WTC11 (cell line): ENCODE data around the gene LAMA3. TPM values are rescaled to one million over a fixed set of nuclear protein-coding genes. Genes with fewer than 3 reads are reported as not detected.

Experiments used
- ATAC-seq: fragments of 200-7000 bp; cut with Tn5 transposase; 2 replicates; pipeline ENCODE4 v1.10.0; 2021; ENCODE audit warnings: mild to moderate bottlenecking, moderate library complexity
- CTCF ChIA-PET: fragments of 300-600 bp; sonication (Branson Sonifier 250); formaldehyde crosslinking; loops from one replicate; lab custom pipeline; 2021; ENCODE audit warnings: antibody characterized with exemption; lab: Charles Lee
- POLR2A ChIA-PET: fragments of 350-600 bp; sonication (Branson Sonifier 250); formaldehyde crosslinking; loops from one replicate; lab custom pipeline; 2021; ENCODE audit warnings: antibody characterized with exemption; lab: Charles Lee
- DNase-seq: peaks from one replicate; pipeline ENCODE4 v3.0.0; 2021; ENCODE audit warnings: low spot score
- H3K27ac Mint-ChIP-seq: 2 replicates; pipeline ENCODE4 v1.8.0; 2021; ENCODE audit warnings: mixed read lengths
- H3K27me3 Mint-ChIP-seq: 2 replicates; pipeline ENCODE4 v1.8.0; 2021; ENCODE audit warnings: low read depth, mild to moderate bottlenecking, moderate library complexity, mixed read lengths
- H3K36me3 Mint-ChIP-seq: 2 replicates; pipeline ENCODE4 v1.8.0; 2021; ENCODE audit warnings: mixed read lengths
- H3K4me1 Mint-ChIP-seq: 2 replicates; pipeline ENCODE4 v1.8.0; 2022; ENCODE audit warnings: mixed read lengths
- H3K4me3 Mint-ChIP-seq: 2 replicates; pipeline ENCODE4 v1.8.0; 2021; ENCODE audit warnings: mild to moderate bottlenecking, moderate library complexity, mixed read lengths
- H3K9me3 Mint-ChIP-seq: 2 replicates; pipeline ENCODE4 v1.8.0; 2021; ENCODE audit warnings: mixed read lengths
- CBFB ChIP-seq: sonication (generic); formaldehyde crosslinking; IDR thresholded peaks from 2 replicates; pipeline ENCODE4 v1.8.1; 2022; ENCODE audit warnings: mild to moderate bottlenecking, low read depth, missing genetic modification reagents
- E2F1 ChIP-seq: sonication (generic); formaldehyde crosslinking; IDR thresholded peaks from 2 replicates; pipeline ENCODE4 v1.8.0; 2022; ENCODE audit warnings: mild to moderate bottlenecking, missing genetic modification reagents
- ELF4 ChIP-seq: sonication (generic); formaldehyde crosslinking; IDR thresholded peaks from 2 replicates; pipeline ENCODE4 v1.8.1; 2022; ENCODE audit warnings: low read depth, mild to moderate bottlenecking, moderate library complexity, missing genetic modification reagents
- EMX1 ChIP-seq: fragments of 250-450 bp; sonication (Bioruptor Pico); IDR thresholded peaks from 2 replicates; pipeline ENCODE4 v1.8.0; 2021; ENCODE audit warnings: mild to moderate bottlenecking
- ETV6 ChIP-seq: sonication (generic); formaldehyde crosslinking; IDR thresholded peaks from 2 replicates; pipeline ENCODE4 v1.8.1; 2022; ENCODE audit warnings: mild to moderate bottlenecking, missing genetic modification reagents
- FOXP1 ChIP-seq: sonication (generic); formaldehyde crosslinking; IDR thresholded peaks from 2 replicates; pipeline ENCODE4 v1.8.0; 2022; ENCODE audit warnings: missing genetic modification reagents, mild to moderate bottlenecking, moderate library complexity, borderline replicate concordance
- GRHL2 ChIP-seq: fragments of 250-450 bp; sonication (Bioruptor Pico); IDR thresholded peaks from 2 replicates; pipeline ENCODE4 v1.8.0; 2022; ENCODE audit warnings: mild to moderate bottlenecking, moderate library complexity; ENCODE audit not compliant: insufficient replicate concordance, severe bottlenecking
- MXD4 ChIP-seq: fragments of 250-450 bp; sonication (Bioruptor Pico); IDR thresholded peaks from 2 replicates; pipeline ENCODE4 v1.8.0; 2021; ENCODE audit warnings: mild to moderate bottlenecking, moderate library complexity, borderline replicate concordance
- NFATC4 ChIP-seq: fragments of 250-450 bp; sonication (Bioruptor Pico); IDR thresholded peaks from 2 replicates; pipeline ENCODE4 v1.9.0; 2021; ENCODE audit warnings: mild to moderate bottlenecking
- NR1H2 ChIP-seq: sonication (generic); formaldehyde crosslinking; IDR thresholded peaks from 2 replicates; pipeline ENCODE4 v1.9.0; 2021; ENCODE audit warnings: mild to moderate bottlenecking, moderate library complexity, missing genetic modification reagents
- OVOL2 ChIP-seq: fragments of 250-450 bp; sonication (Bioruptor Pico); IDR thresholded peaks from 2 replicates; pipeline ENCODE4 v1.9.0; 2021; ENCODE audit warnings: mild to moderate bottlenecking, borderline replicate concordance
- TCF7 ChIP-seq: sonication (generic); formaldehyde crosslinking; IDR thresholded peaks from 2 replicates; pipeline ENCODE4 v1.8.0; 2022; ENCODE audit warnings: mild to moderate bottlenecking, low read depth, missing genetic modification reagents, moderate library complexity
- TEAD4 ChIP-seq: sonication (generic); formaldehyde crosslinking; IDR thresholded peaks from 2 replicates; pipeline ENCODE4 v1.8.0; 2022; ENCODE audit warnings: mild to moderate bottlenecking, missing genetic modification reagents
- TP53 ChIP-seq: sonication (generic); formaldehyde crosslinking; IDR thresholded peaks from 2 replicates; pipeline ENCODE4 v1.8.1; 2023; ENCODE audit warnings: mild to moderate bottlenecking, missing genetic modification reagents
- ZNF232 ChIP-seq: sonication (generic); formaldehyde crosslinking; IDR thresholded peaks from 2 replicates; pipeline ENCODE4 v1.8.0; 2022; ENCODE audit warnings: mild to moderate bottlenecking, missing genetic modification reagents
- ZNF396 ChIP-seq: fragments of 250-450 bp; sonication (Bioruptor Pico); IDR thresholded peaks from 2 replicates; pipeline ENCODE4 v1.8.0; 2021; ENCODE audit warnings: mild to moderate bottlenecking, moderate library complexity, borderline replicate concordance
- ZNF425 ChIP-seq: fragments of 250-450 bp; sonication (Bioruptor Pico); conservative IDR thresholded peaks from 2 replicates; pipeline ENCODE4 v1.9.0; 2021; ENCODE audit warnings: mild to moderate bottlenecking
- ZNF671 ChIP-seq: fragments of 250-450 bp; sonication (Bioruptor Pico); IDR thresholded peaks from 2 replicates; pipeline ENCODE4 v1.8.0; 2021; ENCODE audit warnings: mild to moderate bottlenecking
- total RNA-seq: library from RNA; stranded (reverse); gene quantifications from 3 replicates; pipeline ENCODE4 v1.2.3, GENCODE V29; 2021
- TF ChIP-seq, protein P1 (sequence below): sonication (generic); formaldehyde crosslinking; conservative IDR thresholded peaks from 2 replicates; pipeline ENCODE4 v1.8.1; 2022; ENCODE audit warnings: mild to moderate bottlenecking, missing genetic modification reagents
- TF ChIP-seq, protein P2 (sequence below): sonication (generic); formaldehyde crosslinking; IDR thresholded peaks from 2 replicates; pipeline ENCODE4 v1.8.1; 2022; ENCODE audit warnings: low read depth, missing genetic modification reagents, borderline replicate concordance
- TF ChIP-seq, protein P3 (sequence below): sonication (generic); formaldehyde crosslinking; IDR thresholded peaks from 2 replicates; pipeline ENCODE4 v1.8.1; 2023; ENCODE audit warnings: mild to moderate bottlenecking, missing genetic modification reagents

Gene LAMA3
- total RNA-seq, 1 experiment from 2014 or later, result 0.83 TPM

- TF ChIP-seq, protein P1, sequence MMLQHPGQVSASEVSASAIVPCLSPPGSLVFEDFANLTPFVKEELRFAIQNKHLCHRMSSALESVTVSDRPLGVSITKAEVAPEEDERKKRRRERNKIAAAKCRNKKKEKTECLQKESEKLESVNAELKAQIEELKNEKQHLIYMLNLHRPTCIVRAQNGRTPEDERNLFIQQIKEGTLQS (CRISPR knock-in tag), result no peak
Measured at GRCh38 chr18:23878336-23878900, 189.2 kb downstream of the LAMA3 start (continued).

DNA sequence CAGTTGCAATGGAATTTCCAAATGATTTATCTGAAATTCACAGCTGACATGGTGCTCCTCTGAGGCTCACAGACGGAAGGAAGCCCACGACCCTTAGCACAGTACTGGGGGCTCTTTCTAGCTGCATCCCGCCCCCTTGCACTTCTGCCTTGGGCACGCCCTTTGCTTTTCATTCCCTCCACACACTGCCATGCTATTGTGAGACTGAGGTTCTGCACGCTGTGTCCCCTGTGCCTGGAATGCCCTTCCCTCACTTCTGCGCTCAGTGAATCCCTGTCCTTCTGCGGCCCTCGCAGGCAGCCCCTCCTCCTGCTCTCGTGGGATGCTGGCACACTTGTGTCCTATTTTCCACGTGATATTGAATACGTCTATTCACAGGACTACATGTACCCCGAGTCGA, 189.9 kb downstream of the LAMA3 start:
- peaks cover 25% of the 10 kb centered on the region for H3K4me1 Mint-ChIP-seq

DNA sequence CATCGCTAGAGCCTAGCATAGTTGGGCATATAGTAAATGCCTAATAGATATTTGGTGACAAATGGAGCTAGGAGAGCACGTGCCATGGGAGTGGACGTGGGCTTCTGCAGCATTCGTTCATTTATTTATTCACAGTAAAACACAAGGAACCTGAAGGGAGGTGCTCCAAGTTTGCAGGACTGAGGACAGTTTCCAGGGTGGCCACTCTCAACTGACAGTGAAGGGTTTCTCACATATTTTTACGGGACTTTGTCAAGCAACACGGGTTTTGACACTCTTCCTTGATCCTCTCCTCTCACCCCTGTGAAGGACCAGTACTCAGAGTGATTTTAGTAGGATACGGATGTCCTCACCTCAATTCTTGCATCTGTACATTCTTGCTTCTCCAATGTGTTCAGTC, 190.3 kb downstream of the LAMA3 start:
- no peak overlapping the region for H3K27ac Mint-ChIP-seq
- H3K4me3 Mint-ChIP-seq, result no peak overlapping the region
- DNase-seq (no peak), ATAC-seq (no peak)
- H3K27me3 Mint-ChIP-seq, result no peaks in the 10 kb centered on the region; the same call in 1 of the 2 replicates
- H3K9me3 Mint-ChIP-seq, result no peaks in the 10 kb centered on the region
- POLR2A ChIA-PET, result no interaction called here
- H3K36me3 Mint-ChIP-seq, result no peaks in the 10 kb centered on the region
- CTCF ChIA-PET, result no interaction called here
- H3K4me1 Mint-ChIP-seq, result peaks cover 26% of the 10 kb centered on the region
- no peak for TF ChIP-seq EMX1 (CRISPR knock-in tag)

More for the DNA sequence above, 189.9 kb downstream of the LAMA3 start:
- Mint-ChIP-seq H3K27ac (no peak overlapping the region), H3K27me3 (no peaks in the 10 kb centered on the region; the same call in 1 of the 2 replicates), H3K4me3 (no peak overlapping the region), H3K9me3 (no peaks in the 10 kb centered on the region), H3K36me3 (no peaks in the 10 kb centered on the region)
- ChIA-PET CTCF (no interaction called here), POLR2A (no interaction called here)
- TF ChIP-seq, protein P2, sequence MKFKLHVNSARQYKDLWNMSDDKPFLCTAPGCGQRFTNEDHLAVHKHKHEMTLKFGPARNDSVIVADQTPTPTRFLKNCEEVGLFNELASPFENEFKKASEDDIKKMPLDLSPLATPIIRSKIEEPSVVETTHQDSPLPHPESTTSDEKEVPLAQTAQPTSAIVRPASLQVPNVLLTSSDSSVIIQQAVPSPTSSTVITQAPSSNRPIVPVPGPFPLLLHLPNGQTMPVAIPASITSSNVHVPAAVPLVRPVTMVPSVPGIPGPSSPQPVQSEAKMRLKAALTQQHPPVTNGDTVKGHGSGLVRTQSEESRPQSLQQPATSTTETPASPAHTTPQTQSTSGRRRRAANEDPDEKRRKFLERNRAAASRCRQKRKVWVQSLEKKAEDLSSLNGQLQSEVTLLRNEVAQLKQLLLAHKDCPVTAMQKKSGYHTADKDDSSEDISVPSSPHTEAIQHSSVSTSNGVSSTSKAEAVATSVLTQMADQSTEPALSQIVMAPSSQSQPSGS, result no peak
- no peak for TF ChIP-seq CBFB (CRISPR knock-in tag)
- TF ChIP-seq TCF7 (CRISPR knock-in tag), result no peak
- no peak for TF ChIP-seq ELF4 (CRISPR knock-in tag)
- TF ChIP-seq, protein P3, sequence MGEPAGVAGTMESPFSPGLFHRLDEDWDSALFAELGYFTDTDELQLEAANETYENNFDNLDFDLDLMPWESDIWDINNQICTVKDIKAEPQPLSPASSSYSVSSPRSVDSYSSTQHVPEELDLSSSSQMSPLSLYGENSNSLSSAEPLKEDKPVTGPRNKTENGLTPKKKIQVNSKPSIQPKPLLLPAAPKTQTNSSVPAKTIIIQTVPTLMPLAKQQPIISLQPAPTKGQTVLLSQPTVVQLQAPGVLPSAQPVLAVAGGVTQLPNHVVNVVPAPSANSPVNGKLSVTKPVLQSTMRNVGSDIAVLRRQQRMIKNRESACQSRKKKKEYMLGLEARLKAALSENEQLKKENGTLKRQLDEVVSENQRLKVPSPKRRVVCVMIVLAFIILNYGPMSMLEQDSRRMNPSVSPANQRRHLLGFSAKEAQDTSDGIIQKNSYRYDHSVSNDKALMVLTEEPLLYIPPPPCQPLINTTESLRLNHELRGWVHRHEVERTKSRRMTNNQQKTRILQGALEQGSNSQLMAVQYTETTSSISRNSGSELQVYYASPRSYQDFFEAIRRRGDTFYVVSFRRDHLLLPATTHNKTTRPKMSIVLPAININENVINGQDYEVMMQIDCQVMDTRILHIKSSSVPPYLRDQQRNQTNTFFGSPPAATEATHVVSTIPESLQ (CRISPR knock-in tag), result no peak
- TF ChIP-seq ZNF671 (CRISPR knock-in tag), result no peak
- no peak for TF ChIP-seq ZNF396 (CRISPR knock-in tag)
- TF ChIP-seq NFATC4 (CRISPR knock-in tag), result no peak
- no peak for DNase-seq
- ATAC-seq, result no peak

- ChIA-PET POLR2A (no interaction called here), CTCF (no interaction called here)
- H3K36me3 Mint-ChIP-seq, result no peaks in the 10 kb centered on the region
- H3K4me1 Mint-ChIP-seq, result peaks cover 32% of the 10 kb centered on the region
- no peak overlapping the region for H3K27ac Mint-ChIP-seq
- no peak for ATAC-seq
- H3K4me3 Mint-ChIP-seq, result no peak overlapping the region
- no peaks in the 10 kb centered on the region; the same call in 1 of the 2 replicates for H3K27me3 Mint-ChIP-seq
- no peaks in the 10 kb centered on the region for H3K9me3 Mint-ChIP-seq
- no peak for DNase-seq
- TF ChIP-seq TEAD4 (CRISPR knock-in tag) (no peak), FOXP1 (CRISPR knock-in tag) (no peak), ZNF425 (CRISPR knock-in tag) (no peak), TP53 (no peak), ETV6 (CRISPR knock-in tag) (no peak), MXD4 (no peak), GRHL2 (CRISPR knock-in tag) (no peak), ZNF232 (CRISPR knock-in tag) (no peak), OVOL2 (no peak), NR1H2 (no peak), E2F1 (CRISPR knock-in tag) (no peak)
- TF ChIP-seq, protein P1 (CRISPR knock-in tag), result no peak
Measured at GRCh38 chr18:23879966-23880565, 190.8 kb downstream of the LAMA3 start.
